WTC11 (cell line): ENCODE results near the gene S1PR1.

Source experiments
- USF1 ChIP-seq: sonication (generic); formaldehyde crosslinking; IDR thresholded peaks from 2 replicates; pipeline ENCODE4 v1.8.0; 2022; ENCODE audit warnings: mild to moderate bottlenecking, missing genetic modification reagents
- TF ChIP-seq, protein P1 (sequence below): fragments of 200-600 bp; IDR thresholded peaks from 2 replicates; pipeline ENCODE4 v1.8.0; 2022; ENCODE audit warnings: antibody characterized with exemption

- TF ChIP-seq, protein P1, sequence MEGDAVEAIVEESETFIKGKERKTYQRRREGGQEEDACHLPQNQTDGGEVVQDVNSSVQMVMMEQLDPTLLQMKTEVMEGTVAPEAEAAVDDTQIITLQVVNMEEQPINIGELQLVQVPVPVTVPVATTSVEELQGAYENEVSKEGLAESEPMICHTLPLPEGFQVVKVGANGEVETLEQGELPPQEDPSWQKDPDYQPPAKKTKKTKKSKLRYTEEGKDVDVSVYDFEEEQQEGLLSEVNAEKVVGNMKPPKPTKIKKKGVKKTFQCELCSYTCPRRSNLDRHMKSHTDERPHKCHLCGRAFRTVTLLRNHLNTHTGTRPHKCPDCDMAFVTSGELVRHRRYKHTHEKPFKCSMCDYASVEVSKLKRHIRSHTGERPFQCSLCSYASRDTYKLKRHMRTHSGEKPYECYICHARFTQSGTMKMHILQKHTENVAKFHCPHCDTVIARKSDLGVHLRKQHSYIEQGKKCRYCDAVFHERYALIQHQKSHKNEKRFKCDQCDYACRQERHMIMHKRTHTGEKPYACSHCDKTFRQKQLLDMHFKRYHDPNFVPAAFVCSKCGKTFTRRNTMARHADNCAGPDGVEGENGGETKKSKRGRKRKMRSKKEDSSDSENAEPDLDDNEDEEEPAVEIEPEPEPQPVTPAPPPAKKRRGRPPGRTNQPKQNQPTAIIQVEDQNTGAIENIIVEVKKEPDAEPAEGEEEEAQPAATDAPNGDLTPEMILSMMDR = no peak
- no peak for TF ChIP-seq USF1 (CRISPR knock-in tag)
These were observed 23.9 kb downstream of the S1PR1 start for GRCh38 chr1:101260556-101261350.
